HEK293T (cell line): Measurements from ENCODE around the gene TNS3.
"Not testable (repeated sequence)": the region's sequence is repeated elsewhere in the genome, so short reads cannot be mapped to it uniquely, and the experiment has no call there.

Source experiments
- CTCF ChIA-PET: fragments of 350-600 bp; formaldehyde crosslinking; extraction: SDS; loops from one replicate; lab custom pipeline; 2021; ENCODE audit warnings: antibody characterized with exemption, inconsistent platforms; lab: Yijun Ruan, JAX
- POLR2A ChIA-PET: fragments of 350-600 bp; formaldehyde crosslinking; extraction: SDS; loops from one replicate; lab custom pipeline; 2020; ENCODE audit warnings: antibody characterized with exemption, inconsistent platforms; lab: Yijun Ruan, JAX
- DNase-seq: peaks from one replicate; pipeline ENCODE4 v3.0.0; 2012; ENCODE audit warnings: mixed read lengths; ENCODE audit errors: extremely low spot score
- ARNT ChIP-seq: fragments of 450-650 bp; IDR thresholded peaks from 2 replicates; pipeline ENCODE4 v1.6.1; 2017; ENCODE audit warnings: mild to moderate bottlenecking
- BHLHE40 ChIP-seq: fragments of 450-650 bp; IDR thresholded peaks from 2 replicates; pipeline ENCODE4 v1.6.1; 2016; ENCODE audit warnings: mild to moderate bottlenecking, moderate library complexity, borderline replicate concordance
- CTBP1 ChIP-seq: fragments of 450-650 bp; IDR thresholded peaks from 2 replicates; pipeline ENCODE4 v1.6.1; 2016; ENCODE audit warnings: borderline replicate concordance
- ELF4 ChIP-seq: fragments of 450-650 bp; IDR thresholded peaks from 2 replicates; pipeline ENCODE4 v1.6.1; 2017; ENCODE audit warnings: antibody characterized with exemption
- FOXA1 ChIP-seq: fragments of 450-650 bp; IDR thresholded peaks from 2 replicates; pipeline ENCODE4 v1.6.1; 2016; ENCODE audit warnings: mild to moderate bottlenecking
- FOXK2 ChIP-seq: fragments of 450-650 bp; IDR thresholded peaks from 2 replicates; pipeline ENCODE4 v1.6.1; 2016; ENCODE audit warnings: mild to moderate bottlenecking
- FOXM1 ChIP-seq: fragments of 450-650 bp; IDR thresholded peaks from 2 replicates; pipeline ENCODE4 v1.6.1; 2017; ENCODE audit warnings: mild to moderate bottlenecking, borderline replicate concordance
- HDGF ChIP-seq: fragments of 450-650 bp; IDR thresholded peaks from 2 replicates; pipeline ENCODE4 v1.6.1; 2017; ENCODE audit warnings: antibody characterized with exemption, borderline replicate concordance
- L3MBTL2 ChIP-seq: fragments of 450-650 bp; conservative IDR thresholded peaks from 2 replicates; pipeline ENCODE4 v1.6.1; 2016; ENCODE audit warnings: mild to moderate bottlenecking
- LEF1 ChIP-seq: fragments of 450-650 bp; IDR thresholded peaks from 2 replicates; pipeline ENCODE4 v1.6.1; 2017; ENCODE audit warnings: mild to moderate bottlenecking, borderline replicate concordance
- NFRKB ChIP-seq: fragments of 450-650 bp; IDR thresholded peaks from 2 replicates; pipeline ENCODE4 v1.6.1; 2016; ENCODE audit warnings: mild to moderate bottlenecking, moderate library complexity
- SP1 ChIP-seq: fragments of 450-650 bp; IDR thresholded peaks from 2 replicates; pipeline ENCODE4 v1.6.1; 2017
- SUZ12 ChIP-seq: fragments of 450-650 bp; IDR thresholded peaks from 2 replicates; pipeline ENCODE4 v1.6.1; 2016; ENCODE audit warnings: mild to moderate bottlenecking
- TARDBP ChIP-seq: fragments of 450-650 bp; IDR thresholded peaks from 2 replicates; pipeline ENCODE4 v1.6.1; 2016
- ZNF384 ChIP-seq: fragments of 450-650 bp; IDR thresholded peaks from 2 replicates; pipeline ENCODE4 v1.6.1; 2016
- TF ChIP-seq, protein P1 (sequence below): fragments of 450-650 bp; IDR thresholded peaks from 2 replicates; pipeline ENCODE4 v1.6.1; 2016

The TNS3 gene

DNA sequence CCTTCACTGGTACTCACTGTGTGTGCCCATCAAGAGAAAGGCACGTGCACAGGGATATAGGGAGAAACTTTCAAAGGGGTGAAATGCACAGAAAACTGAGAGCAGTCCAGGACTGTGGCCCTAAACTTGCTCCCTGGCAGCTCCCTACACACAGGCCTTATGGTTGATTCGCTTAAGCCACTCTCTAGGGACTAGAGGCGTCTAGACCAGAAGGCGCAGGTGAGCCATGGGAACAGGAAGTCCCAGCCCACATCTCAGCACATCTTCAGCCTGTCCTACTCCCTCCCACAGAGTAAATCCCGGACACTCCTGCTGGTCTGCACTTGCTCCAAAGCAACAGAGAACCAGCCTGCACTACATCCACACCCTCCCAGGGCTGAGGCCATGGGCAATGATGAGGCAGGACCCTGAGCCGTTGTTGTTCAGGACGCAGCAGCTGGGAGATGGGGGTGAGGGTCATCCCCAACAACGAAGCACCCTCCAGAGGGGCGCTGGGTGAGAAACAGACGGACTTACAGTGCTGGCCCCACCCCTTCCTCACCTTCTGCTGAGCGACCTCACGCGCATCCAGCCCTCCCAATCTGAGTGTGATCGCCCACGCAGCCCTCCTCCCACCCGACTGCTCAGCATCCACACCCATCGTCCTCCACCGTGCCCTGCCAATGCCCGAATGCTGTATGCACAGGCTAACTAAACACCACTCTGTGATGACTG is 109.3 kb downstream of the TNS3 start:
- ChIA-PET POLR2A (no interaction called here), CTCF (no interaction called here)
- no peak for DNase-seq
- TF ChIP-seq SP1: no peak
- no peak for TF ChIP-seq BHLHE40
- TF ChIP-seq FOXK2: no peak
- no peak for TF ChIP-seq LEF1
- no peak for TF ChIP-seq L3MBTL2

DNA sequence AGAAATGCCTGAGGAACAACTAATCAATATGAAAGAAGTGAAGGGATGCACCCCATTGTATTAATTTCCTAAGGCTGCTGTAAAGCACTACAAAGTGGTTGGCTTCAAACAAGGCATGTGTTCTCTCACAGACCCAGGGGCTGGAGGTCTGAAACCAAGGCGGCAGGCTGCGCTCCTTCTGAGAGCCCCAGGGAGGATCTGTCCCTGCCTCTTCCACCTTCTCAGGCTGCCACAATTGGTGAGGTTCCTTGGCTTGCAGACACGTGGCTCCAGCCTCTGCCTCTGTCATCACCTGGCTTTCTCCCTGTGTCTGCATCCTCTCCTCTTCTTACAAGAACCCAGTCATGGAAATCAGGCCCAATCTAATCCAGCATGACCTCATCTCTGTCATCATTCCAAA is 110.1 kb downstream of the TNS3 start:
- POLR2A ChIA-PET: no interaction called here
- no peak for TF ChIP-seq LEF1
- no peak for TF ChIP-seq SP1
- no peak for TF ChIP-seq HDGF
- no peak for TF ChIP-seq FOXK2
- no peak for TF ChIP-seq NFRKB
- no peak for TF ChIP-seq L3MBTL2
- TF ChIP-seq CTBP1: no peak
- no peak for TF ChIP-seq ARNT
- no peak for TF ChIP-seq FOXA1
- no peak for TF ChIP-seq ZNF384
- no peak for DNase-seq
- CTCF ChIA-PET: no interaction called here

GRCh38 chr7:47471358-47471703 is 110.6 kb downstream of the TNS3 start:
- CTCF ChIA-PET: no interaction called here
- DNase-seq: no peak
- TF ChIP-seq CTBP1: no peak
- no peak for TF ChIP-seq FOXK2
- no peak for TF ChIP-seq NFRKB
- TF ChIP-seq FOXM1: no peak
- TF ChIP-seq HDGF: no peak
- TF ChIP-seq BHLHE40: no peak
- TF ChIP-seq FOXA1: no peak
- no peak for TF ChIP-seq ARNT
- TF ChIP-seq SP1: no peak
- TF ChIP-seq SUZ12: no peak
- TF ChIP-seq ZNF384: no peak
- TF ChIP-seq L3MBTL2: no peak
- no peak for TF ChIP-seq TARDBP
- TF ChIP-seq, protein P1, sequence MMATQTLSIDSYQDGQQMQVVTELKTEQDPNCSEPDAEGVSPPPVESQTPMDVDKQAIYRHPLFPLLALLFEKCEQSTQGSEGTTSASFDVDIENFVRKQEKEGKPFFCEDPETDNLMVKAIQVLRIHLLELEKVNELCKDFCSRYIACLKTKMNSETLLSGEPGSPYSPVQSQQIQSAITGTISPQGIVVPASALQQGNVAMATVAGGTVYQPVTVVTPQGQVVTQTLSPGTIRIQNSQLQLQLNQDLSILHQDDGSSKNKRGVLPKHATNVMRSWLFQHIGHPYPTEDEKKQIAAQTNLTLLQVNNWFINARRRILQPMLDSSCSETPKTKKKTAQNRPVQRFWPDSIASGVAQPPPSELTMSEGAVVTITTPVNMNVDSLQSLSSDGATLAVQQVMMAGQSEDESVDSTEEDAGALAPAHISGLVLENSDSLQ: no peak
- POLR2A ChIA-PET: no interaction called here

- TF ChIP-seq NFRKB (no peak), BHLHE40 (no peak), FOXK2 (no peak), SP1 (no peak), ZNF384 (no peak), LEF1 (no peak), CTBP1 (no peak), TARDBP (no peak), L3MBTL2 (no peak), SUZ12 (no peak), ELF4 (no peak), ARNT (no peak), FOXA1 (no peak), HDGF (no peak), FOXM1 (no peak)
- TF ChIP-seq, protein P1: no peak
- ChIA-PET POLR2A (no interaction called here), CTCF (no interaction called here)
- DNase-seq: no peak
Measured at GRCh38 chr7:47470567-47471357, 111.1 kb downstream of the TNS3 start.

GRCh38 chr7:47469846-47470245 is 112.1 kb downstream of the TNS3 start:
- DNase-seq, CTCF ChIA-PET, POLR2A ChIA-PET: not testable (repeated sequence)

DNA sequence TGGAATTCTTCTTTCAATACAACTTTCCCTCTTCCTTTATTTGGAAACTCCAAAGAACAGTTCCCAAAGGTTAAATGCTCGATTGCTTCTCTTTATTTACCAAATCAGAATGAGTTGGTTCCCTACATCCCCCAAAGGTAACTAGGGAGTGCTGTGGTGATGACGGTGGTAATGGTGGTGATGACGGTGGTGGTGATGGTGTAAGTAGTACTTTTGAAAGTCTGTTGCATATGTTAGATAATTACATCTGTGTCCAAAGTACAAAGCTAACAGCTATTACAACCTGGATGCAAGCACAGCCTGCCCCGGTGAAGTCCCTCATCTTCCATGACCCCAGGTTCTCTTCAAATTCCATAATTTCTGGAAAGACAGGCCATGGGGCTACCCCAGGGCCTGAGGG is 115.1 kb downstream of the TNS3 start:
- TF ChIP-seq FOXM1 (no peak), SP1 (no peak), BHLHE40 (no peak), FOXK2 (no peak), L3MBTL2 (no peak)
- CTCF ChIA-PET: no interaction called here
- no peak for DNase-seq
- POLR2A ChIA-PET: no interaction called here

DNA sequence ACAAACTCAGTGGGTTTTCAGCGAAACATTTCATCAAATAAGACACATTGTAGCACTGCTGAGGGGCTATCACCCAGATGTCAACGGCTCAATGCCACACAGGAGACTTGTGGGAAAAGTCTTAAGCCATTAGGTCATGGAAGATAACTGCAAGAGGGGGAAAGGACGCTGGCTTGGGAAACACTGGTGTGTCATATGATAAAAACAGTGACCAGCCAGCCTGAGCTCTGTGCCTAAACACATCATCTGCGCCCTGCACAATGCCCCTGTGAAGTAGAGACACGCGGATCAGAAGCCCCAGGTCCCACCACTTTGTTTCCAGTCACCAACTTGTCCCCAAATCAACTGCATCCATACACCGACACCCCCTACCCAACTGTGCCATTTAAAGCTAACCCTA is 116.7 kb downstream of the TNS3 start:
- ChIA-PET POLR2A (no interaction called here), CTCF (no interaction called here)
- no peak for DNase-seq
- TF ChIP-seq FOXK2 (no peak), HDGF (no peak), BHLHE40 (no peak), SUZ12 (no peak), FOXA1 (no peak), NFRKB (no peak), CTBP1 (no peak), ZNF384 (no peak), LEF1 (no peak)
